ENCODE measurements around the gene TRMT13.
A peak's percentile ranks its signal among the peaks of the same experiment; 100 is the strongest.
"Not testable (repeated sequence)": the region's sequence is repeated elsewhere in the genome, so short reads cannot be mapped to it uniquely, and the experiment has no call there.

Gene TRMT13

DNA sequence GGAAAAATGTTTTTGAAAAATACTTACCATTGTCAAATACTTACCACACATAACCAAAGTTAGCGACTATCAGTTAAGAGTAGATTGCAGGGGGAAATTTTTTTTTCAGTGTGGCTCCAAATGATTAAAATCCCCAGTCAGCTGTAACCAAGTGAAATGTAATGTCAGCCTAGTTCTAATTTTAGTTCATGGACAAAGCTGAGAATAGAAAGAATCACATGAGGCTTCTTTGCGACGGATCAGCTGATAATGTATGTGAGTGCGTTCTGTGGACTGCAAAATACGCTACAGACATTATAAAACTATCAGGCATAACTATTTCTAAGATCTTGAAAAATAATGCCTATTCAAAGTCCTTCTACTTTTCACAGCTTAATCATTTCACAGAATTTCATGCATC is 45.1 kb downstream of the TRMT13 start, which contains the start of gene LRRC39:
LRRC39 (minus strand) TSS at position 166 of the 400 bp plus-strand sequence. CDS start 9,740 bp downstream, outside the sequence.
- DNase-seq (ENCODE audit: low read depth in 2 of 2): no peak
- TF ChIP-seq, protein P1, sequence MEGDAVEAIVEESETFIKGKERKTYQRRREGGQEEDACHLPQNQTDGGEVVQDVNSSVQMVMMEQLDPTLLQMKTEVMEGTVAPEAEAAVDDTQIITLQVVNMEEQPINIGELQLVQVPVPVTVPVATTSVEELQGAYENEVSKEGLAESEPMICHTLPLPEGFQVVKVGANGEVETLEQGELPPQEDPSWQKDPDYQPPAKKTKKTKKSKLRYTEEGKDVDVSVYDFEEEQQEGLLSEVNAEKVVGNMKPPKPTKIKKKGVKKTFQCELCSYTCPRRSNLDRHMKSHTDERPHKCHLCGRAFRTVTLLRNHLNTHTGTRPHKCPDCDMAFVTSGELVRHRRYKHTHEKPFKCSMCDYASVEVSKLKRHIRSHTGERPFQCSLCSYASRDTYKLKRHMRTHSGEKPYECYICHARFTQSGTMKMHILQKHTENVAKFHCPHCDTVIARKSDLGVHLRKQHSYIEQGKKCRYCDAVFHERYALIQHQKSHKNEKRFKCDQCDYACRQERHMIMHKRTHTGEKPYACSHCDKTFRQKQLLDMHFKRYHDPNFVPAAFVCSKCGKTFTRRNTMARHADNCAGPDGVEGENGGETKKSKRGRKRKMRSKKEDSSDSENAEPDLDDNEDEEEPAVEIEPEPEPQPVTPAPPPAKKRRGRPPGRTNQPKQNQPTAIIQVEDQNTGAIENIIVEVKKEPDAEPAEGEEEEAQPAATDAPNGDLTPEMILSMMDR (IDR thresholded peaks at IDR 0.05; ENCODE audit: low read depth, low read length): no peak
- H3K4me3 ChIP-seq (replicated peaks in 1 of 2; ENCODE audit: low read depth in 2 of 2, low read length in 2 of 2): no peak within 1 kb of the TSS

GRCh38 chr1:100183370-100183769 is 50.4 kb downstream of the TRMT13 start:
- TF ChIP-seq, protein P1 (IDR thresholded peaks at IDR 0.05; ENCODE audit: low read depth, low read length): no peak
- no peak overlapping the region for H3K4me3 ChIP-seq (replicated peaks in 1 of 2; ENCODE audit: low read depth in 2 of 2, low read length in 2 of 2)
- DNase-seq (ENCODE audit: low read depth in 2 of 2): no peak

DNA sequence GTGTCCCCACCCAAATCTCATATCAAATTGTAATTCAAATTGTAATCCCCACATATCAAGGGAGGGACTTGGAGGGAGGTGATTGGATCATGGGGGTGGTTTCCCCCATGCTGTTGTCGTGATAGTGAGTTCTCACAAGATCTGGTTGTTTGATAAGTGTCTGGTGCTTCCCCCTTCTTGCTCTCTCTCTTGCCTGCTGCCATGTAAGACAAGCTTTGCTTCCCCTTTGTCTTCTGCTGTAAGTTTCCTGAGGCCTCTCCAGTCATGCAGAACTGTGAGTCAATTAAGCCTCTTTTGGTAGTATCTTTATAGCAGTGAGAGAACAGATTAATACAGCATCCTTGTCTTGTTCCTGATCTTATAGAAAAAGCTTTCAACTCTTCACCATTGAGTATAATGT is 51.6 kb downstream of the TRMT13 start:
- TF ChIP-seq, protein P1 (IDR thresholded peaks at IDR 0.05; ENCODE audit: low read depth, low read length): no peak
- DNase-seq (ENCODE audit: low read depth in 2 of 2): no peak
- no peak overlapping the region for H3K4me3 ChIP-seq (replicated peaks in 1 of 2; ENCODE audit: low read depth in 2 of 2, low read length in 2 of 2)

- no peak overlapping the region for H3K4me3 ChIP-seq (replicated peaks in 1 of 2; ENCODE audit: low read depth in 2 of 2, low read length in 2 of 2)
- TF ChIP-seq, protein P1 (IDR thresholded peaks at IDR 0.05; ENCODE audit: low read depth, low read length): no peak
- DNase-seq (ENCODE audit: low read depth in 2 of 2): peak; percentile 71 to 89
Observed at GRCh38 chr1:100187912-100188311, 54.9 kb downstream of the TRMT13 start.

- DNase-seq (ENCODE audit: low read depth in 2 of 2): peak; percentile 53 to 87
- H3K4me3 ChIP-seq (replicated peaks in 1 of 2; ENCODE audit: low read depth in 2 of 2, low read length in 2 of 2): no peak overlapping the region
- TF ChIP-seq, protein P1 (IDR thresholded peaks at IDR 0.05; ENCODE audit: low read depth, low read length): no peak
Observed at GRCh38 chr1:100188617-100189016, 55.7 kb downstream of the TRMT13 start.

DNA sequence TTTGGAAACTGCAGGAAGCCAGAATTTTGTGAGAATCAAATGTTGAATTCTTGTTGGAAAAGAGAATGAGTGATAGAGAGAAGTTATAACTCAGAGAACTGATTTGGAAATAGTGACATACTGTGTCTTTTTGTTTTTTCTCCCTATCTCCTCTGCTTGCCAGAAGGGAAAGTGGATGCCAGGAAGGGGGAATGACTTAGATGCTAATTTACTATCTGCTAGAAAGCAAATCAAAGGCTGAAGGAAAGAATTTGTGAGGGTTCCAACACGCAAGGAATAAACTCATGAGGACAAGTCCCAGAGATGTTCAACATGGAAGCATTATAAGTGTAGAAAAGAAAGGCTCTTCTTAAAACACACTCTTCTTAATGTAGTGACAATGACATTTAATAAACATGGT is 65.6 kb downstream of the TRMT13 start:
- H3K4me3 ChIP-seq (replicated peaks in 1 of 2; ENCODE audit: low read depth in 2 of 2, low read length in 2 of 2): no peak overlapping the region
- TF ChIP-seq, protein P1 (IDR thresholded peaks at IDR 0.05; ENCODE audit: low read depth, low read length): no peak
- DNase-seq (ENCODE audit: low read depth in 2 of 2): no peak

GRCh38 chr1:100200060-100200459 is 67.1 kb downstream of the TRMT13 start:
- DNase-seq (ENCODE audit: low read depth in 2 of 2); H3K4me3 ChIP-seq (replicated peaks in 1 of 2; ENCODE audit: low read depth in 2 of 2, low read length in 2 of 2): not testable (repeated sequence)
